SK-N-SH (cell line): ENCODE measurements around the gene C12orf56.

Experiments
- CHD2 ChIP-seq: fragments of 150-350 bp; IDR thresholded peaks from 2 replicates; pipeline ENCODE4 v1.6.1; 2018; ENCODE audit warnings: low read length; ENCODE audit not compliant: partially characterized antibody
- EP300 ChIP-seq, 2 experiments: IDR thresholded peaks; 2 replicates each; pipeline versions ENCODE4 v1.4.0 to v1.6.1; 2012; ENCODE audit warnings: borderline replicate concordance in 1 of 2, low read depth in 1 of 2, low read length in 1 of 2
- EZH2phosphoT487 ChIP-seq: fragments of 200-600 bp; sonication (generic); IDR thresholded peaks from 2 replicates; pipeline ENCODE4 v1.6.1; 2017; ENCODE audit warnings: low read depth, mixed run types, mild to moderate bottlenecking, antibody characterized with exemption, moderate library complexity, borderline replicate concordance
- FOXM1 ChIP-seq: IDR thresholded peaks from 2 replicates; pipeline ENCODE4 v1.4.0; 2012; ENCODE audit warnings: low read depth, mild to moderate bottlenecking
- GABPA ChIP-seq: IDR thresholded peaks from 2 replicates; pipeline ENCODE4 v1.4.0; 2012; ENCODE audit warnings: low read depth, mild to moderate bottlenecking
- NRF1 ChIP-seq: IDR thresholded peaks from 2 replicates; pipeline ENCODE4 v1.6.1; 2012; ENCODE audit warnings: low read depth, mild to moderate bottlenecking, low read length
- POLR2AphosphoS5 ChIP-seq: IDR thresholded peaks from 2 replicates; pipeline ENCODE4 v1.6.1; 2012; ENCODE audit warnings: low read depth, low read length
- RAD21 ChIP-seq: IDR thresholded peaks from 2 replicates; pipeline ENCODE4 v1.6.1; 2012; ENCODE audit warnings: mild to moderate bottlenecking, low read length
- RCOR1 ChIP-seq: fragments of 150-350 bp; IDR thresholded peaks from 2 replicates; pipeline ENCODE4 v1.6.1; 2017; ENCODE audit warnings: antibody characterized with exemption, low read length
- SIN3A ChIP-seq: IDR thresholded peaks from 2 replicates; pipeline ENCODE4 v1.6.1; 2012; ENCODE audit warnings: low read depth, mild to moderate bottlenecking, low read length, moderate library complexity, borderline replicate concordance
- TF ChIP-seq, protein P1 (sequence below): fragments of 200-600 bp; sonication (generic); IDR thresholded peaks from 2 replicates; pipeline ENCODE4 v1.6.1; 2017; ENCODE audit warnings: antibody characterized with exemption, mild to moderate bottlenecking, moderate library complexity
- TF ChIP-seq, protein P2 (sequence below): IDR thresholded peaks from 2 replicates; pipeline ENCODE4 v1.4.0; 2012; ENCODE audit warnings: low read depth, borderline replicate concordance
- TF ChIP-seq, protein P3 (sequence below): fragments of 150-350 bp; IDR thresholded peaks from 2 replicates; pipeline ENCODE4 v1.6.1; 2017; ENCODE audit warnings: antibody characterized with exemption, low read length, low read depth, borderline replicate concordance

DNA sequence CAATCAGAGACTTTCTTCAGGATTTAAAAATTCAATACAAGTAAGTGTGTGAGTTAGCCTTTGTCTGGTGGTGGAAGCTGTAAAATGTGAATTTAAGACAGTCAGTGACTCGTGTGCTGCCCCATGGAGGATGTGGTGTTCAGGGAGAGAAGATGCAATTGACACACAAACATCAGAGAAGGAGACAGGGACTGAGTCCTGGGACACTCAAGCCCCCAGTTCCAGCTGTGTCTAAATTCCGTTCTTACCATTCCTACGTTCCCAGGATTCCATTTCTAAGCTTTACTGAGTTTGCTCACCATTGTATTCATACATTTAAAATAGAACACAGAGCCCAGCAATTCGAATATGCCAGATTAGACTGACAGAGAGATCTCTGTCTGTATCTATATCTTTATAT is 67.6 kb downstream of the C12orf56 start:
- TF ChIP-seq, protein P1, sequence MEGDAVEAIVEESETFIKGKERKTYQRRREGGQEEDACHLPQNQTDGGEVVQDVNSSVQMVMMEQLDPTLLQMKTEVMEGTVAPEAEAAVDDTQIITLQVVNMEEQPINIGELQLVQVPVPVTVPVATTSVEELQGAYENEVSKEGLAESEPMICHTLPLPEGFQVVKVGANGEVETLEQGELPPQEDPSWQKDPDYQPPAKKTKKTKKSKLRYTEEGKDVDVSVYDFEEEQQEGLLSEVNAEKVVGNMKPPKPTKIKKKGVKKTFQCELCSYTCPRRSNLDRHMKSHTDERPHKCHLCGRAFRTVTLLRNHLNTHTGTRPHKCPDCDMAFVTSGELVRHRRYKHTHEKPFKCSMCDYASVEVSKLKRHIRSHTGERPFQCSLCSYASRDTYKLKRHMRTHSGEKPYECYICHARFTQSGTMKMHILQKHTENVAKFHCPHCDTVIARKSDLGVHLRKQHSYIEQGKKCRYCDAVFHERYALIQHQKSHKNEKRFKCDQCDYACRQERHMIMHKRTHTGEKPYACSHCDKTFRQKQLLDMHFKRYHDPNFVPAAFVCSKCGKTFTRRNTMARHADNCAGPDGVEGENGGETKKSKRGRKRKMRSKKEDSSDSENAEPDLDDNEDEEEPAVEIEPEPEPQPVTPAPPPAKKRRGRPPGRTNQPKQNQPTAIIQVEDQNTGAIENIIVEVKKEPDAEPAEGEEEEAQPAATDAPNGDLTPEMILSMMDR, result no peak
- no peak for TF ChIP-seq POLR2AphosphoS5
- no peak for TF ChIP-seq EP300 (IDR thresholded peaks at IDR 0.05; ENCODE audit: borderline replicate concordance in 1 of 2, low read depth in 1 of 2, low read length in 1 of 2)
- TF ChIP-seq RCOR1, result no peak
- no peak for TF ChIP-seq GABPA
- no peak for TF ChIP-seq NRF1
- TF ChIP-seq FOXM1, result no peak
- no peak for TF ChIP-seq RAD21
- no peak for TF ChIP-seq EZH2phosphoT487
- no peak for TF ChIP-seq SIN3A
- TF ChIP-seq, protein P2, sequence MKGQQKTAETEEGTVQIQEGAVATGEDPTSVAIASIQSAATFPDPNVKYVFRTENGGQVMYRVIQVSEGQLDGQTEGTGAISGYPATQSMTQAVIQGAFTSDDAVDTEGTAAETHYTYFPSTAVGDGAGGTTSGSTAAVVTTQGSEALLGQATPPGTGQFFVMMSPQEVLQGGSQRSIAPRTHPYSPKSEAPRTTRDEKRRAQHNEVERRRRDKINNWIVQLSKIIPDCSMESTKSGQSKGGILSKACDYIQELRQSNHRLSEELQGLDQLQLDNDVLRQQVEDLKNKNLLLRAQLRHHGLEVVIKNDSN, result no peak
- no peak for TF ChIP-seq CHD2
- TF ChIP-seq, protein P3, sequence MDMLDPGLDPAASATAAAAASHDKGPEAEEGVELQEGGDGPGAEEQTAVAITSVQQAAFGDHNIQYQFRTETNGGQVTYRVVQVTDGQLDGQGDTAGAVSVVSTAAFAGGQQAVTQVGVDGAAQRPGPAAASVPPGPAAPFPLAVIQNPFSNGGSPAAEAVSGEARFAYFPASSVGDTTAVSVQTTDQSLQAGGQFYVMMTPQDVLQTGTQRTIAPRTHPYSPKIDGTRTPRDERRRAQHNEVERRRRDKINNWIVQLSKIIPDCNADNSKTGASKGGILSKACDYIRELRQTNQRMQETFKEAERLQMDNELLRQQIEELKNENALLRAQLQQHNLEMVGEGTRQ, result no peak
